ENCODE data around the gene BPGM. TPM values are rescaled to one million over a fixed set of nuclear protein-coding genes. Genes with fewer than 3 reads are reported as not detected.

Gene BPGM
- polyA plus RNA-seq, 1 of the 3 experiments (the other 2 are of a cell fraction): 12.4 TPM

GRCh38 chr7:134649226-134649775, 2.6 kb downstream of the BPGM start:
- Histone ChIP-seq H3K9ac (no peak overlapping the region), H3K27ac (ENCODE audit: low read depth in 2 of 2, low read length in 1 of 2) (no peak overlapping the region), H2AFZ (ENCODE audit: low read depth) (no peak overlapping the region), H3K79me2 (ENCODE audit: insufficient read depth) (peaks cover 82% of the 10 kb centered on the region), H3K4me1 (ENCODE audit: control insufficient read depth in 1 of 2, insufficient read depth in 2 of 2, low read depth in 1 of 2, low read length in 1 of 2) (peaks cover 11 to 26% of the 10 kb centered on the region in 2 experiments; a peak in 3 of 4 replicates), H3K9me2 (no peaks in the 10 kb centered on the region), H3F3A (replicated peaks; ENCODE audit: insufficient read depth) (no peaks in the 10 kb centered on the region), H4K20me1 (ENCODE audit: insufficient read depth) (no peaks in the 10 kb centered on the region), H3K36me3 (replicated peaks in 1 of 2; ENCODE audit: control insufficient read depth in 1 of 2, insufficient read depth in 2 of 2, low read length in 1 of 2) (no peaks in the 10 kb centered on the region), H3K9me3 (no peaks in the 10 kb centered on the region), H3K27me3 (ENCODE audit: insufficient read depth) (no peaks in the 10 kb centered on the region), H3K4me3 (ENCODE audit: low read depth in 2 of 2, low read length in 1 of 2) (no peak overlapping the region), H3K4me2 (no peak overlapping the region)
- CTCF ChIA-PET: interaction anchor here (0.9 to 5.5 kb wide), 2 partner anchors 16 to 337 kb away, joined by 4 to 64 read pairs; partner anchors contain the start of gene AGBL3
- no peak for DNase-seq
- no peak for TF ChIP-seq FOSL2 (IDR thresholded peaks at IDR 0.05; ENCODE audit: borderline replicate concordance, low read depth)
- no peak for TF ChIP-seq FOXJ3 (CRISPR knock-in tag; IDR thresholded peaks at IDR 0.05)
- TF ChIP-seq EP300 (IDR thresholded peaks at IDR 0.05; ENCODE audit: borderline replicate concordance in 1 of 2, low read depth in 1 of 2, low read length in 1 of 2): no peak
- no peak for TF ChIP-seq TEAD4 (IDR thresholded peaks at IDR 0.05; ENCODE audit: borderline replicate concordance, insufficient read depth)
- no peak for TF ChIP-seq MEF2A (IDR thresholded peaks at IDR 0.05; ENCODE audit: borderline replicate concordance, low read depth)
- POLR2A ChIA-PET: no interaction called here
- WGBS (ENCODE audit: low lambda C conversion rate): 83% methylated on average over 3 of the region's 3 CpGs

- POLR2A ChIA-PET: no interaction called here
These were observed 5.3 kb downstream of the BPGM start for GRCh38 chr7:134651991-134652390.

GRCh38 chr7:134654104-134654775, 7.6 kb downstream of the BPGM start:
- Histone ChIP-seq H3K4me2 (no peak overlapping the region), H2AFZ (ENCODE audit: low read depth) (no peak overlapping the region), H3K4me3 (ENCODE audit: low read depth in 2 of 2, low read length in 1 of 2) (no peak overlapping the region), H3K27ac (ENCODE audit: low read depth in 2 of 2, low read length in 1 of 2) (no peak overlapping the region; a peak in 1 of 4 replicates), H3K9ac (no peak overlapping the region), H3K9me3 (no peaks in the 10 kb centered on the region), H3K4me1 (ENCODE audit: control insufficient read depth in 1 of 2, insufficient read depth in 2 of 2, low read depth in 1 of 2, low read length in 1 of 2) (peaks cover 0 to 14% of the 10 kb centered on the region in 2 experiments; a peak in 2 of 4 replicates), H3K36me3 (replicated peaks in 1 of 2; ENCODE audit: control insufficient read depth in 1 of 2, insufficient read depth in 2 of 2, low read length in 1 of 2) (no peaks in the 10 kb centered on the region), H3K79me2 (ENCODE audit: insufficient read depth) (peaks cover 62% of the 10 kb centered on the region), H4K20me1 (ENCODE audit: insufficient read depth) (no peaks in the 10 kb centered on the region), H3K27me3 (ENCODE audit: insufficient read depth) (no peaks in the 10 kb centered on the region), H3F3A (replicated peaks; ENCODE audit: insufficient read depth) (no peaks in the 10 kb centered on the region), H3K9me2 (no peaks in the 10 kb centered on the region)
- ChIA-PET CTCF (interaction anchor here (1.2 to 2.3 kb wide), 3 partner anchors 22 to 96 kb away, joined by 3 to 8 read pairs (median 5); no protein-coding TSS in a partner anchor), POLR2A (no interaction called here)
- no peak for TF ChIP-seq POLR2AphosphoS5 (IDR thresholded peaks at IDR 0.05; ENCODE audit: low read depth, low read length)
- no peak for TF ChIP-seq NFIC (IDR thresholded peaks at IDR 0.05; ENCODE audit: borderline replicate concordance)
- peak; percentile 19; the same call in 1 of the 2 replicates for TF ChIP-seq JUND (IDR thresholded peaks at IDR 0.05)
- no peak for TF ChIP-seq NRF1 (IDR thresholded peaks at IDR 0.05; ENCODE audit: low read depth, low read length)
- TF ChIP-seq TEAD4 (IDR thresholded peaks at IDR 0.05; ENCODE audit: borderline replicate concordance, insufficient read depth): no peak
- TF ChIP-seq PBX3 (IDR thresholded peaks at IDR 0.05): no peak
- TF ChIP-seq YY1 (IDR thresholded peaks at IDR 0.05; ENCODE audit: low read depth): no peak
- DNase-seq: no peak
- WGBS (ENCODE audit: low lambda C conversion rate): 35% methylated on average over 4 of the region's 4 CpGs

More at GRCh38 chr7:134651991-134652390, 5.3 kb downstream of the BPGM start:
- H3K36me3 ChIP-seq (replicated peaks in 1 of 2; ENCODE audit: control insufficient read depth in 1 of 2, insufficient read depth in 2 of 2, low read length in 1 of 2): no peaks in the 10 kb centered on the region
- H3K27me3 ChIP-seq (ENCODE audit: insufficient read depth): no peaks in the 10 kb centered on the region
- H3K9me2 ChIP-seq: no peaks in the 10 kb centered on the region
- no peak overlapping the region for H3K27ac ChIP-seq (ENCODE audit: low read depth in 2 of 2, low read length in 1 of 2)
- H3K4me1 ChIP-seq (ENCODE audit: control insufficient read depth in 1 of 2, insufficient read depth in 2 of 2, low read depth in 1 of 2, low read length in 1 of 2): peaks cover 0 to 16% of the 10 kb centered on the region in 2 experiments; a peak in 1 of 4 replicates
- TF ChIP-seq CHD2 (IDR thresholded peaks at IDR 0.05; ENCODE audit: low read length, partially characterized antibody): no peak
- no peak for TF ChIP-seq NFIC (IDR thresholded peaks at IDR 0.05; ENCODE audit: borderline replicate concordance)
- no peak overlapping the region for H3K9ac ChIP-seq
- CTCF ChIA-PET: interaction anchor here (1.7 to 1.9 kb wide), 2 partner anchors 19 to 46 kb away, joined by 5 read pairs; no protein-coding TSS in a partner anchor
- no peaks in the 10 kb centered on the region for H3K9me3 ChIP-seq
- peaks cover 81% of the 10 kb centered on the region for H3K79me2 ChIP-seq (ENCODE audit: insufficient read depth)
- no peak for DNase-seq
- 92% methylated on average over 4 of the region's 4 CpGs for WGBS (ENCODE audit: low lambda C conversion rate)
- no peaks in the 10 kb centered on the region for H3F3A ChIP-seq (replicated peaks; ENCODE audit: insufficient read depth)
- H4K20me1 ChIP-seq (ENCODE audit: insufficient read depth): no peaks in the 10 kb centered on the region
- H2AFZ ChIP-seq (ENCODE audit: low read depth): no peak overlapping the region
- no peak overlapping the region for H3K4me3 ChIP-seq (ENCODE audit: low read depth in 2 of 2, low read length in 1 of 2)
- no peak overlapping the region for H3K4me2 ChIP-seq

Measured in SK-N-SH (cell line).